Measurements from ENCODE around the gene DISC1. TPM values are rescaled to one million over a fixed set of nuclear protein-coding genes. Genes with fewer than 3 reads are reported as not detected.

DISC1 gene
- total RNA-seq, 4 donors from 2014 or later, result 7.1 to 33.4 (median 14.9) TPM

- H3K27me3 ChIP-seq, result no peaks in the 10 kb centered on the region
- no peak for DNase-seq
- H3K4me3 ChIP-seq, result no peak overlapping the region
Measured at GRCh38 chr1:232049335-232049734, 422.7 kb downstream of the DISC1 start.

DNA sequence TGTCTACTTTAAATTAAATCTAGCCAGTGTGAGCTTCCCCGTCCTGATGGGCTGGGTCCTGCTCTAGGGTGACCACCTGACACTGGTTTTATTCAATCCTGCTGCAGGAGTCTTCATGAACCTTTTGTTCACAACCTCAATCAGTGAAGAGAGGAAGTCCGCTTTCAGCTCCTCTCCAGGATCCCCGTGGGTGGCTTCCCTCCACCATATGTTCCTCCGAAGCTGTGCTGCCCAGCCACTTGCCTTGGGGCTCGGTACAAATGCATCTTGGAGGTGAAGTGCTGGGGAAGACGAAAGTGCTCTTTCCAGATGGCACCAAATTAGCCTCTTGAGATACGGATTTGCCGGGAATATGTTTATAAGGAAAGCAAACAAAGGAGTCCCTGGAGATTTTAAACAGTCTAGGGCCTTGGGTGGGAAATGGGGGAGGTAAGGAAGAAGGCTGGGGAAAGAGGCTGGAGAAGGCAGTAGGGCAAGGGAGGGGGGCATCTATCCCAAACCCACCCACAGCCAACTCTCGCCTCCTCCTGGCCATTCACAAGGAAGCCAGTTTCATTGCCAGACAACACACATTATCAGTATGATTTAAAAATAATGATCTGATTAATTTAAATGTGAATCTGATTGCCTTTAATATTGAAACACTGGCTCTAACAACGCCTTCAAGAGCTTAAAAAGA lies 430.8 kb downstream of the DISC1 start:
- intact Hi-C loops (cut with DNase I; ENCODE audit: low total_unique reads), result no loop called here
- no peak for DNase-seq
- TF ChIP-seq, protein P1, sequence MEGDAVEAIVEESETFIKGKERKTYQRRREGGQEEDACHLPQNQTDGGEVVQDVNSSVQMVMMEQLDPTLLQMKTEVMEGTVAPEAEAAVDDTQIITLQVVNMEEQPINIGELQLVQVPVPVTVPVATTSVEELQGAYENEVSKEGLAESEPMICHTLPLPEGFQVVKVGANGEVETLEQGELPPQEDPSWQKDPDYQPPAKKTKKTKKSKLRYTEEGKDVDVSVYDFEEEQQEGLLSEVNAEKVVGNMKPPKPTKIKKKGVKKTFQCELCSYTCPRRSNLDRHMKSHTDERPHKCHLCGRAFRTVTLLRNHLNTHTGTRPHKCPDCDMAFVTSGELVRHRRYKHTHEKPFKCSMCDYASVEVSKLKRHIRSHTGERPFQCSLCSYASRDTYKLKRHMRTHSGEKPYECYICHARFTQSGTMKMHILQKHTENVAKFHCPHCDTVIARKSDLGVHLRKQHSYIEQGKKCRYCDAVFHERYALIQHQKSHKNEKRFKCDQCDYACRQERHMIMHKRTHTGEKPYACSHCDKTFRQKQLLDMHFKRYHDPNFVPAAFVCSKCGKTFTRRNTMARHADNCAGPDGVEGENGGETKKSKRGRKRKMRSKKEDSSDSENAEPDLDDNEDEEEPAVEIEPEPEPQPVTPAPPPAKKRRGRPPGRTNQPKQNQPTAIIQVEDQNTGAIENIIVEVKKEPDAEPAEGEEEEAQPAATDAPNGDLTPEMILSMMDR (IDR thresholded peaks at IDR 0.05), result no peak
- TF ChIP-seq POLR2A (IDR thresholded peaks at IDR 0.05), result no peak
- no peaks in the 10 kb centered on the region for H3K9me3 ChIP-seq
- no peak overlapping the region for H3K4me3 ChIP-seq
- H3K27me3 ChIP-seq, result no peaks in the 10 kb centered on the region
- no peaks in the 10 kb centered on the region for H3K4me1 ChIP-seq
- no peak overlapping the region for H3K27ac ChIP-seq
- H3K36me3 ChIP-seq, result no peaks in the 10 kb centered on the region

More at GRCh38 chr1:232049335-232049734, 422.7 kb downstream of the DISC1 start:
- TF ChIP-seq, protein P1 (IDR thresholded peaks at IDR 0.05), result no peak
- TF ChIP-seq POLR2A (IDR thresholded peaks at IDR 0.05), result no peak
- no peaks in the 10 kb centered on the region for H3K9me3 ChIP-seq
- no peak overlapping the region for H3K27ac ChIP-seq
- intact Hi-C loops (cut with DNase I; ENCODE audit: low total_unique reads), result no loop called here
- H3K36me3 ChIP-seq, result no peaks in the 10 kb centered on the region
- H3K4me1 ChIP-seq, result no peaks in the 10 kb centered on the region

GRCh38 chr1:232057896-232058274 lies 431.3 kb downstream of the DISC1 start:
- TF ChIP-seq, protein P1 (IDR thresholded peaks at IDR 0.05), result no peak
- no peak for TF ChIP-seq POLR2A (IDR thresholded peaks at IDR 0.05)
- intact Hi-C loops (cut with DNase I; ENCODE audit: low total_unique reads), result no loop called here

GRCh38 chr1:232059726-232060374 lies 433.3 kb downstream of the DISC1 start:
- Histone ChIP-seq H3K27me3 (no peaks in the 10 kb centered on the region), H3K27ac (no peak overlapping the region), H3K4me1 (no peaks in the 10 kb centered on the region), H3K4me3 (no peak overlapping the region), H3K36me3 (no peaks in the 10 kb centered on the region), H3K9me3 (no peaks in the 10 kb centered on the region)
- DNase-seq, result no peak
- intact Hi-C loops (cut with DNase I; ENCODE audit: low total_unique reads), result no loop called here
- TF ChIP-seq POLR2A (IDR thresholded peaks at IDR 0.05), result no peak
- TF ChIP-seq, protein P1 (IDR thresholded peaks at IDR 0.05), result no peak

More at GRCh38 chr1:232057896-232058274, 431.3 kb downstream of the DISC1 start:
- Histone ChIP-seq H3K27me3 (no peaks in the 10 kb centered on the region), H3K4me3 (no peak overlapping the region), H3K4me1 (no peaks in the 10 kb centered on the region), H3K9me3 (no peaks in the 10 kb centered on the region), H3K36me3 (no peaks in the 10 kb centered on the region), H3K27ac (no peak overlapping the region)
- DNase-seq, result no peak

- no peaks in the 10 kb centered on the region for H3K9me3 ChIP-seq
- H3K36me3 ChIP-seq, result no peaks in the 10 kb centered on the region
- no peak for TF ChIP-seq POLR2A (IDR thresholded peaks at IDR 0.05)
- TF ChIP-seq, protein P1 (IDR thresholded peaks at IDR 0.05), result no peak
- H3K4me1 ChIP-seq, result no peaks in the 10 kb centered on the region
- no peaks in the 10 kb centered on the region for H3K27me3 ChIP-seq
- no peak for DNase-seq
- H3K27ac ChIP-seq, result no peak overlapping the region
- no peak overlapping the region for H3K4me3 ChIP-seq
- intact Hi-C loops (cut with DNase I; ENCODE audit: low total_unique reads), result no loop called here
Measured at GRCh38 chr1:232062967-232063366, 436.4 kb downstream of the DISC1 start.

Data from uterus (tissue), 4 donors.